HG03354 (cell line): ENCODE results near the gene C12orf43.

Experiments used
- ATAC-seq: cut with Tn5 transposase; IDR thresholded peaks from one replicate; pipeline ENCODE4 v1.9.1; 2021; ENCODE audit warnings: mild to moderate bottlenecking; ENCODE audit not compliant: unreplicated experiment, poor library complexity, severe bottlenecking

Gene C12orf43

DNA sequence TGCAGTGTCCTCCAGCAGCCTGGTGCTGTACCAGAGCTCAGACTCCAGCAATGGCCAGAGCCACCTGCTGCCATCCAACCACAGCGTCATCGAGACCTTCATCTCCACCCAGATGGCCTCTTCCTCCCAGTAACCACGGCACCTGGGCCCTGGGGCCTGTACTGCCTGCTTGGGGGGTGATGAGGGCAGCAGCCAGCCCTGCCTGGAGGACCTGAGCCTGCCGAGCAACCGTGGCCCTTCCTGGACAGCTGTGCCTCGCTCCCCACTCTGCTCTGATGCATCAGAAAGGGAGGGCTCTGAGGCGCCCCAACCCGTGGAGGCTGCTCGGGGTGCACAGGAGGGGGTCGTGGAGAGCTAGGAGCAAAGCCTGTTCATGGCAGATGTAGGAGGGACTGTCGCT, 15.2 kb downstream of the C12orf43 start:
- ATAC-seq: no peak

DNA sequence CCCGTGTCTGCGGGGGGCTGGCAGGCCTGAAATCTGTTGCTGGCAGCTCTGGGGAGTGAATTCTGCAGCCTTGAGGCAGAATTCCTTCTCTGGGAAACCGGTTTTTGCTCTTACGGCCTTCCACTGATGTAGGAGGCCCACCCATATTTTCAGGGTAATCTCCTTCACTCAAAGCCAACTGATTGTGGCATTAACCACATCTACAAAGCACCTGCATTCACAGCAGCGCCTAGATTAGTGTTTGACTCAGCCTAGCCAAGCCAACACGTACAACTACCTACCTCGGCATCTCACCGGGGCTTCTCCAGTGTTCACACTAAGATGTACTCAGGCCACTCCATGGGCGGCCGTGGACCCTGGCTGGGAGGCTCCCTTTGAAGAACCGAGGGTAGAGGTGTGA, 15.8 kb downstream of the C12orf43 start:
- no peak for ATAC-seq

DNA sequence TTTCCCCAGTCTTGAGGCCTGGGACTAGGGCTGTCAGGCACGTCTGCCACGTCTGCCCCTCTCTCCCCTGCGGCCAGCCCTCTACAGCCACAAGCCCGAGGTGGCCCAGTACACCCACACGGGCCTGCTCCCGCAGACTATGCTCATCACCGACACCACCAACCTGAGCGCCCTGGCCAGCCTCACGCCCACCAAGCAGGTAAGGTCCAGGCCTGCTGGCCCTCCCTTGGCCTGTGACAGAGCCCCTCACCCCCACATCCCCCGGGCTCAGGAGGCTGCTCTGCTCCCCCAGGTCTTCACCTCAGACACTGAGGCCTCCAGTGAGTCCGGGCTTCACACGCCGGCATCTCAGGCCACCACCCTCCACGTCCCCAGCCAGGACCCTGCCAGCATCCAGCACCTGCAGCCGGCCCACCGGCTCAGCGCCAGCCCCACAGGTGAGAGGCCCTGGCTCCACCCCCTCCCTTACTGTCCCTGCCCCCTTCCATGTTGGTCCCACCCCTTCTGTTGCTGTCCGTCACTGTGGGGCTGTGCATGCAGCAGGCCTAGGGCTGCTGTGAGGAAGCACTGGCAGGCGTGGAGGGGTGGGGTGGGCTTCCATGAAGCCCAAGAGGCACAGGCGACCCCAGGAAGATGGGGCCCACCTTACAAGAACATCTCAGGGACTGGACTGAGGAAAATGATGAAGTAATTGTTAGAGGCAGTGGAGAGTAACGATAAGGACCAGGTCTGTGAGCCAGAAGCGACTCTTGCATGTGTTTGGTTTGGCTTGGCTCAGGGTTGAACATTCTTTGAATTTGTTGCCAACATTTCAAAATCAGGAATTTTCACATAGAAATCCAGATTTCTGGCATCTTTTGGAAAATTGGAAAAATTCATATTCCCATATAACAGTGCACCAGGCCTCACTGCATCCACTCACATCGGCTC, 16.8 kb downstream of the C12orf43 start:
- no peak for ATAC-seq

DNA sequence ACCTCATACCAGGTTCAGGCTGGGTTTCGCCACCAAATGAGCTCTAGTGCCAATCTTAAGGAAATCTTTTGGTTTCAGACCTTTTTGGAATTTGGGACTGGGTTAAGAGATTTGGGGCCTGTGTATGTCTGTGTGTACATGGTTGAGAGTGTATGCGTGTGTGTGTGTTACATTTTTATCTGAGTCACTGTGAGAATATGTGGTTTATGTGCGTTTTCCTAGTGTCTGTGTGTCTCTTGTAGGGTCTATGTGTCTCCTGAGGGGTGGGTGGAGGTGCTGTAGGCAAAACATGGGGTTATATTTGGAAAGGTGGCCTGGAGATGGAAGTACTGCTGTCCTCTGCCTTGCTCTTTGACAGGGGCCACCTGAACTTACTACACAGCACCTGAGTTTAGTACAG, 17.9 kb downstream of the C12orf43 start:
- ATAC-seq: no peak

DNA sequence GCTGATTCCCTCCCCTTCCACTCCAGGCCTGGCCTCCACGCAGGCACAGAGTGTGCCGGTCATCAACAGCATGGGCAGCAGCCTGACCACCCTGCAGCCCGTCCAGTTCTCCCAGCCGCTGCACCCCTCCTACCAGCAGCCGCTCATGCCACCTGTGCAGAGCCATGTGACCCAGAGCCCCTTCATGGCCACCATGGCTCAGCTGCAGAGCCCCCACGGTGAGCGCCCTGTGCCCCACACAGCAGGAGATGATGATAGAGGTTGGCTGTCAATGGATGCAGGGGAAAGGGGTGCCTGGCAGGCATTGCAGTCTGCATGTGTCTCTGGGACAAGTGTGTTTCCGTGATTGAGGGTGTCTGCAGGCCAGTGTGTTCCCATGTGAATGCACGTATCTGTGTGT, 18.8 kb downstream of the C12orf43 start:
- ATAC-seq: no peak

DNA sequence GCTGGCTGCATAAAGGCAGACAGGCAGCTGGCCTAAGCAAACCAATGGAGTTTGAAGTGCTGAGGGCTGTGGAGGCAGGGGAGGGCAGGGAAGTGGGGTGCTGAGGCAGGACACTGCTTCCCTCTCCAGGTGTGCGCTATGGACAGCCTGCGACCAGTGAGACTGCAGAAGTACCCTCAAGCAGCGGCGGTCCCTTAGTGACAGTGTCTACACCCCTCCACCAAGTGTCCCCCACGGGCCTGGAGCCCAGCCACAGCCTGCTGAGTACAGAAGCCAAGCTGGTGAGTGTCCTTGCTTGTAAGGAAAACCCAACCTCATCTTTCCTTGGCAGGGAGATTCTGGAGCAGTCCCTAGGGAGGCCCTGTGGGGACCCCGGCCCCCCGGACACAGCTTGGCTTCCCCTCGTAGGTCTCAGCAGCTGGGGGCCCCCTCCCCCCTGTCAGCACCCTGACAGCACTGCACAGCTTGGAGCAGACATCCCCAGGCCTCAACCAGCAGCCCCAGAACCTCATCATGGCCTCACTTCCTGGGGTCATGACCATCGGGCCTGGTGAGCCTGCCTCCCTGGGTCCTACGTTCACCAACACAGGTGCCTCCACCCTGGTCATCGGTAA, 20.0 kb downstream of the C12orf43 start:
- no peak for ATAC-seq

DNA sequence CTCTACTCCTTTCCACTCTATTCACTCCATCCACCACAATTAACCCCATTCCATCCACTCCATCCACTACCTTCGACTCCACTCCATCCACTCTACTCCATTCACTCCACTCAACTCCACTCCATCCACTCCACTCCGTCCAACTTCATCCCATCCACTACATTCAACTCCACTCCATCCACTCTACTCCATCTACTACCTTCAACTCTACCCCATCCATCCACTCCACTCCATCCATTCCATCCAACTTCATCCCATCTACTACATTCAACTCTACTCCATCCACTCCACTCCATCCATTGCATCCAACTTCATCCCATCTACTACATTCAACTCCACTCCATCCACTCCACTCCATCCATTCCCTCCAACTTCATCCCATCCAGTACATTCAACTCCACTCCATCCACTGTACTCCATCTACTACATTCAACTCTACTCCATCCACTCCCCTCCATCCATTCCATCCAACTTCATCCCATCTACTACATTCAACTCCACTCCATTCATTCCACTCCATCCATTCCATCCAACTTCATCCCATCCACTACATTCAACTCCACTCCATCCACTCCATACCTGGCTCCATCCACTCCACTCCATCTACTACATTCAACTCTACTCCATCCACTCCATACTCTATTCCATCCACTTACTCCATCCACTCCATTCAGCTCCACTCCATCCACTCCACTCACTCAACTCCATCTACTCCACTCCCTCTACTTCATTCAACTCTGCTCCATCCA, 21.5 kb downstream of the C12orf43 start:
- no peak for ATAC-seq

DNA sequence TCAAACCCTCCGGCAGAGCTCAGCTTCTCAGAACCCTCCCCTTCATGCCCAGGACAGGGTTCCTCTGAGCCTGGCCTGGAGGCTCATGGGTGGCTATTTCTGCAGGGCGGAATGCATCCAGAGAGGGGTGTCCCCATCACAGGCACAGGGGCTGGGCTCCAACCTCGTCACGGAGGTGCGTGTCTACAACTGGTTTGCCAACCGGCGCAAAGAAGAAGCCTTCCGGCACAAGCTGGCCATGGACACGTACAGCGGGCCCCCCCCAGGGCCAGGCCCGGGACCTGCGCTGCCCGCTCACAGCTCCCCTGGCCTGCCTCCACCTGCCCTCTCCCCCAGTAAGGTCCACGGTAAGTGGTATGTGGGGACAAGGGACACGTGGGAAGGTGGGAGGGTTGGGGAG, 22.2 kb downstream of the C12orf43 start:
- ATAC-seq: no peak

DNA sequence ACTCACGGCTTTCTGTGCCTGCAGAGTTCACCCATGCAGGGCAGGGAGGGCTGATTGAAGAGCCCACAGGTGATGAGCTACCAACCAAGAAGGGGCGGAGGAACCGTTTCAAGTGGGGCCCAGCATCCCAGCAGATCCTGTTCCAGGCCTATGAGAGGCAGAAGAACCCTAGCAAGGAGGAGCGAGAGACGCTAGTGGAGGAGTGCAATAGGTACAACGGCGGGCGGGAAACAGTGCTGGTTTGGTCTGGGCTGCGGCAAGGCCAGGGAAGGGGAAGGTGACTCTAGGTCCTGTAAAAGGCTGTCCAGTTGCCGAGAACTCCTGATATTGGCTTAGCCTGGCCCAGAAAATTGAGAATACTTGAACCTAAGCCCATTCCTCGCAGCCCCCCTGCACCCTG, 22.8 kb downstream of the C12orf43 start:
- no peak for ATAC-seq

DNA sequence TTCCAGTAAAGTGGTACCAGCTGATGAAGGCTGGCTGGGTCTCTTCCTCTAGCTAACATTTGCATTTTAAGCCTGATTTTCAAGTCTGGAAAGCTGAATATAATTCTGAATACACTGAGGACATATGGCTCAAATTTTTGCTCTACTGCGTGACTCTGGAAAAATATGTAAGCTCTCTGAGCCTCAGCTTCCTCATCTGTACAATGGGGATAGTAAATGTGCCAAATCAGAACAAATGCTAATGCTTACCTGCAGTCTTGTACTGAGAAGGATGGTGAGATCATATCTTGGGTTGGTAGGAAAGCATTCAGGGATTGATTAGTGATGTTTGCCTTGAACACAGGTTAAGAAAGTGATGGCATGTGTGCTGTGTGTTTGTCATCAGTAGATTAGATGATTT, 23.3 kb downstream of the C12orf43 start:
- no peak for ATAC-seq

DNA sequence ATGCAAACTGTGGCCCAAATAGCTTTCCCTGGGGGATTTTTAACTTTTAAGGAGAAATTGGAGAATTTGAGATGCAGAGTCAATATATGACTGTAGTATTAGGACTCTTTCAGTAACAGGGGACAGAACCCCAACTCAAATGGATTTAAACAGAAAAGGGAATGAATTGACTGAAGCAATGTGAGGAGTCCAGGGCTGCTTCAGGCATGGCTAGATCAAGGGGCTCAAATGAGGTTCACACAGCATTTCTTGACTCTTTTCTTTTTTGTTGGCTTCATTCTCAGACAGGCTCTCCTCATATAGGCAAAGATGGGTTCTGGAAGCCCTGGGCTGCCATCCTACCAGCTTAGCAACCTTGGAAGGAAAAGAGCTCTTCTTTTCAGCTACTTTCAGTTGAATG, 24.3 kb downstream of the C12orf43 start:
- no peak for ATAC-seq

DNA sequence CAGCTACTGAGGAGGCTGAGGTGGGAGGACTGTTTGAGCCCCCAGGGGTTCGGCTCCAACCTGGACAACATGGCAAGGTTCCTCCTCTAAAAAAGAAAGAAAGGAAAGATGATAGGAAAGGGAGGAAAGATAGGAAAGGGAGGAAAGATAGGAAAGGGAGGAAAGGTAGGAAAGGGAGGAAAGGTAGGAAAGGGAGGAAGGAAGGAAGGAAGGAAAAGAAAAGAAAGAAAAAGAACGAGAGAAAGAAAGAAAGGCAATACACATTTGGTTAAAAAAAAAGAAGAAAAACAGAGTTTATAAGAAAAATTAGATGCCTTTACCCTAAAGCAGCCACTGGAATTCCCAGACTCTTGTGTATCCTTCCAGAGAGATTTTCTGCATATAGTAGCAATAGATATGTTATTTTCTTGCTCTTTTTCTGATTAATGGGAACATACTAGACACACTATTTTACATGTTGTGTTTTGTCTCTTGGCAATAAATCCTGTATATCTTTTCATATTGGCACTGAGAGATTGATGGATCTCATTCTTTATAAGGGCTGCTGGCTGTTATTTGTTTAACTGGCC, 25.7 kb downstream of the C12orf43 start:
- no peak for ATAC-seq

DNA sequence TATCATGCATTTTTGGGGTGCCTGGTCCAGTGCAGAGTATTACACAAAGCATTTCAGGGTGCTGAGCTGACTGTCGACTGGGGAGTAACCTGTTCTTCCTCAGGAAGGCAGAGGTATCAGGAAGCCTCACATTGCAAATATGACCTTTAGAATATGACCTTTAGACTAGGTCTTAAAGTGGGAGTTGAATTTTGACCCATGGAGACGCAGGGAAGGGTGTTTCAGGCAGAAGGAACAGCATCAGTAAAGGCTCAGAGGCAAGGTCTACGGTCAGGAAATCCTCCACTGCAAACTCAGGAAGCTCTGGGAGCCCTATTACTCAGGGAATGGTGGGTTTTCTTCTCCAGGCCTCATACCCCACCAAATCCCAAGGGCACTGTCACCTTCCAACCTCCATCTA, 26.6 kb downstream of the C12orf43 start:
- no peak for ATAC-seq

DNA sequence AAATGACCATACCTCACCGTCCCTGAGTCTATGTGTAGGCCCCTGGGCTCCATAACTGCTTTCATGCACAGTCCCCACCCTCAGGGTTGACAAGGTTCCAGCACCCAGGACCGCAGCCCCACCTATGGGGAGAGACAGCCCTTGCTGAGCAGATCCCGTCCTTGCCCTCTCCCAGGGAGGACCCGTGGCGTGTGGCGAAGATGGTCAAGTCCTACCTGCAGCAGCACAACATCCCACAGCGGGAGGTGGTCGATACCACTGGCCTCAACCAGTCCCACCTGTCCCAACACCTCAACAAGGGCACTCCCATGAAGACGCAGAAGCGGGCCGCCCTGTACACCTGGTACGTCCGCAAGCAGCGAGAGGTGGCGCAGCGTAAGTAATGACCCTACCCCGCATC, 27.6 kb downstream of the C12orf43 start:
- ATAC-seq: no peak

DNA sequence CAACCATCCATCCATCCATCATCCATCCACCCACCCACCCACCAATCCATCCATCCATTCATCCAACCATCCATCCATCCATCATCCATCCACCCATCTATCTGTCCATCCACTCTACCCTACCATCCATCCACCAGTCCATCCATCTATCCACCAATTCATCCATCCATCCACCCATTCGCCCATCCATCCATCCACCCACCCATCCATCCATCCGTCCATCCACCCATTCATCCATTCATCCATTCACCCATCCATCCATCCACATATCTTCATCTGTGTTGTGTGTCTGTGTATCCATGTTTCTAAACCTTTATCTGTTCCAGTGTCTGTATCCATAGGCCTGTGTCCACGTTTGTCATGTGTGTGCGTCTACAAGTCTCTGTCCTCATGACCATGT, 28.1 kb downstream of the C12orf43 start:
- ATAC-seq: no peak

DNA sequence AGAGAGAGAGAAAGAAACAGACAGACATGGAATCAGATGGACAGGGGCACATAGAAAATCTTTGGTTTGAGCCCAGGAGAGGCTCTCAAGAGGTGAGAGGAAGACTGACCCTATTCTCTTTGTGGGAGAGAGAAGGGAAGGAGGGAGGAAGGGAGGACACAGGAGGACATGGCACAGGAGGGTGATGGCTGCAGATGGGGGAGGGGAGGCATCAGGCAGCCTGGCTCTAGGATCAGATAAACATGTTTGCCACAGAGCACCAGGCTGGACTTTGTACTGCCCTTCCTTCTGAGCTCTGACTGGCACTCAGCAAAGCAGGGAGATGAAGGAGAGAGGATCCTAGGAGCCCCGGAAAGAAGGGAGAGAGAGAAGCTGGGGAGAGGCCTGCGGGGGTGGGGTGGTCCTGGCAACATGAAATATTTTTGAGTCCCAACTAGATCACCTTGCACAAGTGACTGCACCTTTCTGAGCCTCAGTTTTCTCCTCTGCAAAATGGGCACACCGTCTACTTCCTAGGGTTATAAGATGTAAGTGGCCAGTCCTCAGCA, 31.9 kb downstream of the C12orf43 start:
- no peak for ATAC-seq

DNA sequence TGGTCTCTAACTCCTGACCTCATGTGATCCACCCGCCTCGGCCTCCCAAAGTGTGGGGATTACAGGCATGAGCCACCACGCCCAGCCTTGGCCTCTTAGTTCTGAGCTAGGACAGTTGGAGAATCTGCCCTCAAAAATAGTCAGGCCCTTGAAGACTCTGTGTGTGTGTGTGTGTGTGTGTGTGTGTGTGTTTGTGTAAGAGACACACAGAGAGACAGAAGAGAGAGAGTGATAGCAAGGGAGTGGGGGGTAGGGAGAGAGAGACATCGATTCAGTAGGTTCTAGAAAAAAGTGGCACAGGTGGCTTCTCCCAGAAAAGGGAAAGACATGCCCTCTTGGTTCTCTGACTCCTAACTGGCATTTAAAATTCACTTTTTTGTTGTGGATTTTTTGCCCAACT, 32.5 kb downstream of the C12orf43 start:
- no peak for ATAC-seq

DNA sequence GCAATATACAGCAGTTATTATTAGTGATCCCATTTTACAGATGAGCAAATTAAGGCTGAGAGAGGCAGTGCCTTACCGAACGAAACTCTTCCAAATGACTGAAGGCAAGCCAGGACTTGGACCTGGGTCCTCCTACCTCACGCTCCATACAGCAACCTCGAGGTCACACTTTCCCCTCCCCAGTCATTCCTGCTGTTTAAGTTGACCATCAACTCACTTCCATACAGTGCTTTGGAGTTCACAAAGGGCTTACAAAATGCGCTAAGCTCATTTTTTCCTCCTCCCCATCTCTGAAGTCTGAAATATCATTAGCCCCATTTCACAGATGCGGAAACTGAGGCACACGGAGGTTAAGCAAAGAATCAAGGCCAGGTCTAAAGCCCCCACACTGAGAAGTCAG, 33.6 kb downstream of the C12orf43 start:
- ATAC-seq: no peak

DNA sequence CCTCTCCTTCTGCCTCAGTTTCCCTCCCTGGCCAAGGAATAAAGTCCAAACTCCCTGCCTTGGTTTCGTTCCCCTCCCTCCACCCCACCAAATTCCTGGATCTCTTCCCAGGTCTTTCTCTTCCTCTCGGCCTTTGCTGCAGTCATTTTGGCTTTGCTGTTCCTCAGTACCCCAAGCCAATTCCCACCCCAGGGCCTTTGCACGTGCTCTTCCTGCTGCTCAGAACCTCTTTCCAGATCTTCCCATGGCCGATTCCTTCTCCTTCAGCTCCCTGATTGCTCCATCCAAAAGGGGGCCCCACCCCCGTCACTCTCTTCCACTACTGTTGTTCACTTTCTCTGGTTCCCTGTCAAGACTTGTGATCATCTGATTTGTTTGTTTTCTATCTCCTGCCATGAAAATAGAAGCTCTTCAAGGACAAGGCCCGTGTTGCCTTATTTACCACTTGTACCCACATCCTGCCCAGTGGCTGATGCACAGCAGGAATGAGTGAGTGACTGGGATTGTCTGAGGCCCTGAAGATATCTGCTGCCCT, 34.8 kb downstream of the C12orf43 start:
- no peak for ATAC-seq

DNA sequence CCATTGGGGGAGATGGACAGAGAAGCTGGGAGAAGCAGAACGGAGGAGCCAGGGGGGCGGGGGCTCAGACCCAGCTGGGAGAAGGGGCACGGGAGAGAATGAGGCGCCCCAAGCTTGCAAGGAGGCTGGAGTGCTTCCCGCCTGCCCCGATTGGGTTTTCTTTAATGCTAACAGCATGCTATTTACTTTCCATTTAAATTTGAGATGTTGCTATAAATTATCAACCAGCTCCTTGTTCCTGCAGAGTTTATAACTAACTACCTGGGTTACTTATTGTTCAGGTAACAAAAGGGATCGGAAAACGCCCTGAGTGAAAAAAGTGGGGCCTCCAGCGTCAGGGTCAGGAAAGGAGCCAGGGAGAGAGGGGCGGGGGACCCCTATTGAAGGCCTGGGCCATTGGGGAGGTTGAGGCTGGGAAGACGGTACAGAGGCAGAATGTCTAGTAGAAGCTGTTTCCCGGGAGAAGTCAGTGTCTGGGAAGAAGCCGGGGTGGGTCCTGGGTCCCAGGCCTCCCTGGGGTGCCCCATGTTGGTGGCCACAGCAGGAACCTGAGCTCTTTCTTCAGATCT, 35.4 kb downstream of the C12orf43 start:
- ATAC-seq: no peak
